HepG2 (cell line): ENCODE measurements around the gene MYADML2. TPM values are rescaled to one million over a fixed set of nuclear protein-coding genes. Genes with fewer than 3 reads are reported as not detected.

Source experiments
- ARNT2 ChIP-seq: sonication (generic); formaldehyde crosslinking; IDR thresholded peaks from 2 replicates; pipeline ENCODE4 v1.8.0; 2022; ENCODE audit warnings: mild to moderate bottlenecking, low read depth, missing genetic modification reagents, moderate library complexity
- BRCA1 ChIP-seq: sonication (generic); formaldehyde crosslinking; IDR thresholded peaks from 2 replicates; pipeline ENCODE4 v1.4.0; 2020; ENCODE audit warnings: missing genetic modification reagents
- BRD4 ChIP-seq: sonication (generic); formaldehyde crosslinking; IDR thresholded peaks from 2 replicates; pipeline ENCODE4 v1.4.0; 2020; ENCODE audit warnings: missing genetic modification reagents
- ETV5 ChIP-seq: IDR thresholded peaks from 2 replicates; pipeline ENCODE4 v1.6.1; 2018; ENCODE audit warnings: missing biosample characterization, missing genetic modification reagents, inconsistent platforms, borderline replicate concordance
- FOXA1 ChIP-seq, 2 experiments: fragments of 450-650 bp in 1 of 2; sonication (generic) in 1 of 2; formaldehyde crosslinking in 1 of 2; IDR thresholded peaks; 2 replicates each; pipeline versions ENCODE4 v1.4.0 to v1.6.1; 2016 to 2020; ENCODE audit warnings: missing genetic modification reagents in 1 of 2
- GABPA ChIP-seq, 2 experiments: IDR thresholded peaks; 2 replicates each; pipeline ENCODE4 v1.6.1; 2011 to 2016; ENCODE audit warnings: low read depth in 2 of 2, low read length in 1 of 2, missing biosample characterization in 1 of 2, missing genetic modification characterization in 1 of 2
- GABPB1 ChIP-seq: IDR thresholded peaks from 2 replicates; pipeline ENCODE4 v1.6.1; 2016; ENCODE audit warnings: mild to moderate bottlenecking, missing genetic modification reagents, moderate library complexity, missing compliant biosample characterization
- GATAD1 ChIP-seq: IDR thresholded peaks from 2 replicates; pipeline ENCODE4 v1.6.1; 2016; ENCODE audit warnings: missing genetic modification reagents, missing compliant biosample characterization
- HMG20B ChIP-seq: conservative IDR thresholded peaks from 2 replicates; pipeline ENCODE4 v1.6.1; 2016; ENCODE audit warnings: missing genetic modification reagents, missing compliant biosample characterization
- HNF4A ChIP-seq: sonication (generic); formaldehyde crosslinking; IDR thresholded peaks from 2 replicates; pipeline ENCODE4 v1.4.0; 2020; ENCODE audit warnings: missing genetic modification reagents
- HNRNPLL ChIP-seq: fragments of 200-400 bp; formaldehyde crosslinking; IDR thresholded peaks from 2 replicates; pipeline ENCODE4 v1.6.1; 2017; ENCODE audit warnings: mild to moderate bottlenecking, low read depth, low read length; ENCODE audit not compliant: poor library complexity, severe bottlenecking
- ISL2 ChIP-seq: sonication (generic); formaldehyde crosslinking; IDR thresholded peaks from 2 replicates; pipeline ENCODE4 v1.5.0; 2020; ENCODE audit warnings: missing genetic modification reagents
- JDP2 ChIP-seq: sonication (generic); formaldehyde crosslinking; IDR thresholded peaks from 2 replicates; pipeline ENCODE4 v1.8.1; 2022; ENCODE audit warnings: missing genetic modification reagents, borderline replicate concordance
- KMT2B ChIP-seq: IDR thresholded peaks from 2 replicates; pipeline ENCODE4 v1.6.1; 2016; ENCODE audit warnings: missing genetic modification reagents, missing compliant biosample characterization
- NFE2L1 ChIP-seq: sonication (generic); formaldehyde crosslinking; IDR thresholded peaks from 2 replicates; pipeline ENCODE4 v1.4.0; 2020; ENCODE audit warnings: missing genetic modification reagents, mild to moderate bottlenecking, borderline replicate concordance
- NFE2L2 ChIP-seq: fragments of 150-350 bp; IDR thresholded peaks from 2 replicates; pipeline ENCODE4 v1.6.1; 2014; ENCODE audit warnings: low read length
- NFRKB ChIP-seq: fragments of 450-650 bp; IDR thresholded peaks from 2 replicates; pipeline ENCODE4 v1.6.1; 2017
- PLSCR1 ChIP-seq: sonication (generic); formaldehyde crosslinking; IDR thresholded peaks from 2 replicates; pipeline ENCODE4 v1.5.0; 2020; ENCODE audit warnings: missing genetic modification reagents, mild to moderate bottlenecking, borderline replicate concordance
- SAP130 ChIP-seq: IDR thresholded peaks from 2 replicates; pipeline ENCODE4 v1.6.1; 2016; ENCODE audit warnings: low read depth
- SRY ChIP-seq: sonication (generic); formaldehyde crosslinking; IDR thresholded peaks from 2 replicates; pipeline ENCODE4 v1.8.0; 2022; ENCODE audit warnings: mild to moderate bottlenecking, missing genetic modification reagents
- ZBTB4 ChIP-seq: sonication (generic); formaldehyde crosslinking; IDR thresholded peaks from 2 replicates; pipeline ENCODE4 v1.4.0; 2020; ENCODE audit warnings: missing genetic modification reagents, mild to moderate bottlenecking, borderline replicate concordance
- ZC3H4 ChIP-seq: sonication (generic); formaldehyde crosslinking; IDR thresholded peaks from 2 replicates; pipeline ENCODE4 v1.4.0; 2020; ENCODE audit warnings: missing genetic modification reagents, borderline replicate concordance
- ZNF143 ChIP-seq: sonication (generic); formaldehyde crosslinking; IDR thresholded peaks from 2 replicates; pipeline ENCODE4 v1.4.0; 2020; ENCODE audit warnings: missing genetic modification reagents
- ZNF543 ChIP-seq: sonication (generic); formaldehyde crosslinking; IDR thresholded peaks from 2 replicates; pipeline ENCODE4 v1.4.0; 2020; ENCODE audit warnings: mild to moderate bottlenecking, missing genetic modification reagents
- ZNF558 ChIP-seq: sonication (generic); formaldehyde crosslinking; IDR thresholded peaks from 2 replicates; pipeline ENCODE4 v1.9.0; 2022; ENCODE audit warnings: mild to moderate bottlenecking, missing genetic modification reagents, borderline replicate concordance
- ZNF614 ChIP-seq: IDR thresholded peaks from 2 replicates; pipeline ENCODE4 v1.6.1; 2018; ENCODE audit warnings: missing biosample characterization, missing genetic modification reagents, inconsistent platforms, borderline replicate concordance
- ZSCAN25 ChIP-seq: sonication (generic); formaldehyde crosslinking; IDR thresholded peaks from 2 replicates; pipeline ENCODE4 v1.8.0; 2022; ENCODE audit warnings: mild to moderate bottlenecking, missing genetic modification reagents
- polyA plus RNA-seq, 8 experiments: library from polyadenylated mRNA; depleted of rRNA in 3 of 8; stranded (reverse) in 7 of 8; unstranded in 1 of 8; fragments of >200 nt; fragmentation: Illumina TruSeq in 4 of 8; extraction: Trizol in 4 of 8; gene quantifications; 2 replicates each; pipeline versions ENCODE4 v1.2.1 to v1.2.3, GENCODE V29; 2011 to 2016; ENCODE audit warnings: low read depth in 4 of 8, missing spikeins in 1 of 8, mixed read lengths in 1 of 8; ENCODE audit not compliant: insufficient read depth in 1 of 8
- total RNA-seq, 5 experiments: library from RNA; depleted of rRNA; stranded (reverse); fragments of >200 nt; fragmentation: Illumina TruSeq; extraction: Trizol; gene quantifications; 2 replicates each; pipeline ENCODE4 v1.2.3, GENCODE V29; 2016; ENCODE audit warnings: low read depth in 1 of 5

MYADML2 gene
- total and polyA plus RNA-seq, 2 of the 13 experiments (the other 11 are each of a cell fraction or from before 2014, with no cell fraction given) = not detected

GRCh38 chr17:81924557-81925532, 22.2 kb downstream of the MYADML2 start (continued):
- TF ChIP-seq ZBTB4 (CRISPR knock-in tag) (no peak), GATAD1 (CRISPR knock-in tag) (peak; percentile 34; the same call in 1 of the 2 replicates), NFRKB (no peak), ISL2 (CRISPR knock-in tag) (no peak), ETV5 (CRISPR knock-in tag) (no peak; the same call in 1 of the 2 replicates), HMG20B (CRISPR knock-in tag) (no peak), SRY (CRISPR knock-in tag) (no peak), ARNT2 (CRISPR knock-in tag) (no peak), BRCA1 (no peak), GABPB1 (CRISPR knock-in tag) (peak; percentile 46; the same call in 1 of the 2 replicates), ZSCAN25 (CRISPR knock-in tag) (no peak), HNF4A (peak; percentile 74), ZNF143 (no peak), ZC3H4 (no peak), PLSCR1 (CRISPR knock-in tag) (no peak), NFE2L1 (0 out of 2 replicates have a peak, but pooled peaks have one; percentile 18), NFE2L2 (no peak), ZNF543 (peak; percentile 72; the same call in 1 of the 2 replicates), KMT2B (no peak), ZNF558 (CRISPR knock-in tag) (no peak), FOXA1 (IDR thresholded peaks at IDR 0.05) (no peak), FOXA1 (CRISPR knock-in tag; IDR thresholded peaks at IDR 0.05) (no peak), HNRNPLL (peak; percentile 47), JDP2 (no peak), GABPA (IDR thresholded peaks at IDR 0.05; ENCODE audit: low read depth, low read length) (no peak), GABPA (CRISPR knock-in tag; IDR thresholded peaks at IDR 0.05; ENCODE audit: low read depth) (no peak), BRD4 (no peak), SAP130 (CRISPR knock-in tag) (peak; percentile 82), ZNF614 (no peak)
